Stimulated activated CD8-positive, alpha-beta memory T cell treated with anti-CD3 and anti-CD28 coated beads, Interleukin-12 subunit alpha, Interleukin-12 subunit beta, amount 100 ng/mL, for 4 hours (primary cell): ENCODE data around the gene RABEP2.
"Not testable (repeated sequence)": the region's sequence is repeated elsewhere in the genome, so short reads cannot be mapped to it uniquely, and the experiment has no call there.

Source experiments
- DNase-seq: peaks from one replicate; pipeline ENCODE4 v3.0.0-alpha.2; 2020; ENCODE audit warnings: low read depth

RABEP2 gene

DNA sequence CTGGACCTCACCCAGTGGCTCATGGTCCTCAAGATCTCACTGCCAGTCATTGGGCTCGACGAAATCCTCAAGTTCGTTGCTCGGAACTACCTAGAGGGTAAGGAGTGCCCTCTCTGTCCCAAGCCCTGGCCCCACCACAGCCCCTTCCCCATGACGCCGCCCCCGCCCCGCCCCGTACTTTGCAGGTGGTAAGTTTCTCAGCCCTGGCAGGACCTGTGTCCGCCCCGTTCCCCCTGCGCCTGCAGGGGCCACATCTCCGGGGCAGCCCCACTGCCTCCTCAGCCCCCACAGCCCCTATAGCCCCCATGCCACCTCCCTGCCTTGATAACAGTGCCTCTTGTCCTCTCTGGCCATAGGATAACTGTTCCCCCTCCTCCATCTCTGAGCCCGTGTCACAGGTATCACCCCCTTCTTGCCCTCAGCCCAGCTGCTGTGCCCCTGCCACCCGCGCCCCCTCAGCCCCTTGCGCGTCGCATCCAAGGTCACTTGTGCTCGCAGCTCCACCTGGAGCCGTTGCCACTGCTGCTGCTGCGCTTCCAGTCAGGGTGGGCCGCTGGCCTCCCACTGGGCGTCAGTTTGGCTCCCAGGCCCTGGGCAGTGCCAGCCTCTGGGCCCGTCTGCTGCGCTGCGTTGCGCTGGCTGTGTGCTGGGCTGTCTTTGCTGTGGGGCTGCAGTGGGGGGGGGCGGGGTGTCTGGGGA lies 21.5 kb downstream of the RABEP2 start:
- no peak for DNase-seq

GRCh38 chr16:28902909-28903308 lies 22.1 kb downstream of the RABEP2 start:
- no peak for DNase-seq

GRCh38 chr16:28901862-28902261 lies 23.2 kb downstream of the RABEP2 start:
- no peak for DNase-seq

- DNase-seq, result no peak
Measured at GRCh38 chr16:28900601-28901000, 24.4 kb downstream of the RABEP2 start.

DNA sequence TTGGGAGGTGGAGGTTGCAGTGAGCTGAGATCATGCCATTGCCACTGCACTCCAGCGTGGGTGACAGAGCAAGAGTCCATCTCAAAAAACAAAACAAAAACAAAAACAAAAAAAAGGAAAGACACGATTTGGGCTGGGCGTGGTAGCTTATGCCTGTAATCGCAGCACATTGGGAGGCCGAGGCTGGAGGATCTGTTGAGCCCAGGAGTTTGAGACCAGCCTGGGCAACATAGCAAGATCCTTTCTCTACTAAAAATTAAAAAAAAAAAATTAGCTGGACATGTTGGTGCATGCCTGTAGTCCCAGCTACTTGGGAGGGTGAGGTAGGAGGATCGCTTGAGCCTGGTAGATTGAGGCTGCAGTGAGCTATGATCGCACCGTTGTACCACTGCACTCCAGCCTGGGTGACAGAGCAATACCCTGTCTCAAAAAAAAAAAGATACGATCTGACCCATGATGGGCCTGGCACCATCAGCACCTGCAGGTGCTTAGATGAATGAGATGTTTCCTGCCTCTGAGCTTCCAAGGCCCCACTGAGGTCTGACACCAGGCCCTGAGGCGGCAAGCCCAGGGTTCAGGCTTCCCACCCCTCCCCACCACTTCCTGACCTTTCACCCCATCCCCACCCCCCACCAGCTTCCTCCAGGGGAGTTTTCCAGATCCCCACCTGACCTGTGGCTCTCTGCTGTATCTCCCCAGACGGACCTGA lies 25.0 kb downstream of the RABEP2 start:
- no peak for DNase-seq

GRCh38 chr16:28898942-28899341 lies 26.1 kb downstream of the RABEP2 start:
- DNase-seq, result no peak

- no peak for DNase-seq
Measured at GRCh38 chr16:28898266-28898665, 26.8 kb downstream of the RABEP2 start.

- no peak for DNase-seq
Measured at GRCh38 chr16:28897826-28898225, 27.2 kb downstream of the RABEP2 start.

DNA sequence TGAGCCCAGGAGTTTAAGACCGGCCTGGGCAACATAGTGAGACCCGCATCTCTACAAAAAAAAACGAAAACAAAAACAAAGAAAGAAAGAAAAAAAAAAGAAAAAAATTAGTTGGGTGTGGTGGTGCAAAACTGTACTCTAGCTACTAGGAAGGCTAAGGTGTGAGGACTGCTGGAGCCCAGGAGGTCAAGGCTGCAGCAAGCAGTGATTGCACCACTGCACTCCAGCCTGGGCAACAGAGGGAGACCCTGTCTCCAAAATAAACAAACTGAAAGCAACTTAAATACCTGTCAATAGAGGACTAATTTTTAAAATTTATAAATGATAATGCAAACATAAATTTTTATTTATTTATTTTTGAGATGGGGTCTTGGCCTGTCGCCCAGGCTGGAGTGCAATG lies 29.4 kb downstream of the RABEP2 start:
- no peak for DNase-seq

GRCh38 chr16:28893291-28893690 lies 31.7 kb downstream of the RABEP2 start:
- no peak for DNase-seq

DNA sequence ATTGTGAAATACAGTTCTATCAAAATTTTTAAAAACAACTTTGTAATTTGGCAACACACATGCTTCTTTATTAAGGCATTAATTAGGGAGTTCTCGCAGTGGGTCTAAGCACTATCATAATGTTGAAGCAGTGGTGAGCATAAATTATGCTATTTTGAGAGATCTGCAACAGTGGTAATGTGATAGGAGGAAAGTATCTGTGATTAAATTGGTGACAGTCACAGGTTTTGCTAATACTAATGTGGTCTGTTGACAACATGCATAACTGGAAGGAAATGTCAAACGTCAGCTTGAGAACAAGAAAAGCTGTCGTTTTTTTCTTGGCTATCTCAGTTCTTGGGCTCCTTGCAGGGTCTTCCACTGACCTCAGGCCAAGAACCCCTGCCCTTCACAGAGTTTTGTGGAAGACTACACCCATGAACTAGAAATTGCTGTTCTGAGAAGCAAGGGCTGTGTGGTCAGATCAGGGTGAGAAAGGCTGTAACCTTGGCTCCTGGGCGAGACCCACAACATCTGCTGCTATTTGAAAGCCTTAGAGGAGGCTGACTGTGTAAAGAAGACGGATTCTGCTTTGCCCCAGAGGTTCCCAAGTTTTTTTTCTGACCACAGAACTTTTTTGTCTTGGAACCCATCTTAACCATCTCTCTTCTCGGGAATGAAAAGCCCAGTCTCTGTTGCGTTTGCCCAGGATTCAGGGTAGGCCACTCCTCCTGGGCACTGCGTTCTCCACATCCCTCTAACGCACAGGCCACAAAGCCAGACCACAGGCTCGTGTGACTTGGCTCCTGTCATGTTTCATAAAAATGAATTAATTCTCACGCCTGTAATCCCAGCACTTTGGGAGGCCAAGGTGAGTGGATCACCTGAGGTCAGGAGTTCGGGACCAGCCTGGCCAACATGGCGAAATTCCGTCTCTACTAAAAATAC lies 32.8 kb downstream of the RABEP2 start:
- DNase-seq, result no peak

DNA sequence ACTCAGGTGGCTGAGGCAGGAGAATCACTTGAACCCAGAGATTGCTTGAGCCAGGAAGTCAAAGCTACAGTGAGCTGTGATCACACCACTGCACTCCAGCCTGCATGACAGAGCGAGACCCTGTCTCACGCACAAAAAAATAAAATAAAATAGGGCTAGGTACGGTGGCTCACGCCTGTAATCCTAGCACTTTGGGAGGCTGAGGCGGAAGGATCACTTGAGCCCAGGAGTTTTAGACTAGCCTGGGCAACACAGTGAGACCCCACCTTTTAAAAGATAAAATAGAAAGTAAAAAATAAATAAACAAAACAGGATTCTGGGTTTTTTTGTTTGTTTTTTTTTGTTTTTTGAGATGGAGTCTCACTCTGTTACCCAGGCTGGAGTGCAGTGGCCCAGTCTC lies 34.7 kb downstream of the RABEP2 start:
- DNase-seq, result not testable (repeated sequence)

- DNase-seq, result no peak
Measured at GRCh38 chr16:28886945-28887344, 38.1 kb downstream of the RABEP2 start.

DNA sequence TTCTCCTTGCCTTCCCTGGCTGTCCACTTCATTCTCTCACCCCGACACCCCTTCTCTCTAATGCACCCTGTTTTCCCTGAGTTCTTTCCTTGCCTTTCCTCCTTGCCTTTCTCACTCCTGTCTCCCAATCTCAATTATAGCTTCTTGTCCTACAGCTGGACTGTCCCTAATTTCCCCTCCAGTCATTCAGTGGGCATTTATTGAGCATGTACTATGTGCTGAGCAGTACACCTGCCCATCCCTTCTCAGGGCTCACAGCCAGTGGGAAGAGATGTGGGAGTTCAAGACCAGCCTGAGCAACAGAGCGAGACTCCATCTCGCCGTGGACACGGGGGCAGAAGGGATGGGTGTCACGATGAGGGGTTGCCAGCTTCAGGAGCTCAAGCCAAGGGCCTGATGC lies 41.0 kb downstream of the RABEP2 start:
- DNase-seq, result no peak

GRCh38 chr16:28883221-28883996 lies 41.6 kb downstream of the RABEP2 start:
- DNase-seq, result no peak

- no peak for DNase-seq
Measured at GRCh38 chr16:28882551-28883160, 42.4 kb downstream of the RABEP2 start.

DNA sequence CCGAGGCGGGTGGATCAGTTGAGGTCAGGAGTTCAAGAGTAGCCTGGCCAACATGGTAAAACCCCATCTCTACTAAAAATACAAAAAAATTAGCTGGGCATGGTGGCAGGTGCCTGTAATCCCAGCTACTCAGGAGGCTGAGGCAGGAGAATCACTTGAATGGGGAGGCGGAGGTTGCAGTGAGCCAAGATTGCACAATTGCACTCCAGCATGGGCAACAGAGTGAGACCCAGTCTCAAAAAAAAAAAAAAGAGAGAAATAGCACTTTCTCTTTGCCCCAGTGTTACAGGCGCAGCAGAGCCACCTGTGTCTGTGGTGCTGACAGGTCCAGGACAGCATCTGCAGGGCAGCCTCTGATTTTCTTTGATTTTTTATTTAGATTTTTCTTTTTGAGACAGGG lies 43.5 kb downstream of the RABEP2 start:
- DNase-seq, result not testable (repeated sequence)

GRCh38 chr16:28880955-28881354 lies 44.1 kb downstream of the RABEP2 start:
- DNase-seq, result no peak

DNA sequence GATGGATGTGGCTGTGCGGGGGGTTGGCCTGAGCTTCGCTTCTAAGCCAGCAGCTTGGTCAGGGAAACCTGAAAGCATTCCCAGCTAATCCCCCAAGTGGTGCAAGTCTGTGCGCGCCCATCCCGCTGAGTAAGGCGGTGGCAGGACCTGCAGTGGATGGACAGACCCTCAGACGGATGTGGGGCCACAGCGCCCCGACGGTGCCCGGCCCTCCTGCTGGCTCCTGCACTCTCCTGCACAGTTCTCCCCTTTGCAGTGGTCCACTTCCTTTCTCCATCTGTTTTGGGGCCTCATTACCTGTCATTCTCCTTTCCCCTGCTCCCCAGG lies 44.5 kb downstream of the RABEP2 start:
- no peak for DNase-seq

GRCh38 chr16:28879841-28880588 lies 45.0 kb downstream of the RABEP2 start:
- DNase-seq, result peak; percentile 85
